IPS-NIHi7 (cell line): ENCODE measurements around the gene RUNX2.

Experiments
- DNase-seq: peaks from one replicate; pipeline ENCODE4 v3.0.0; 2012; ENCODE audit warnings: mixed read lengths; ENCODE audit errors: extremely low spot score

Gene RUNX2

DNA sequence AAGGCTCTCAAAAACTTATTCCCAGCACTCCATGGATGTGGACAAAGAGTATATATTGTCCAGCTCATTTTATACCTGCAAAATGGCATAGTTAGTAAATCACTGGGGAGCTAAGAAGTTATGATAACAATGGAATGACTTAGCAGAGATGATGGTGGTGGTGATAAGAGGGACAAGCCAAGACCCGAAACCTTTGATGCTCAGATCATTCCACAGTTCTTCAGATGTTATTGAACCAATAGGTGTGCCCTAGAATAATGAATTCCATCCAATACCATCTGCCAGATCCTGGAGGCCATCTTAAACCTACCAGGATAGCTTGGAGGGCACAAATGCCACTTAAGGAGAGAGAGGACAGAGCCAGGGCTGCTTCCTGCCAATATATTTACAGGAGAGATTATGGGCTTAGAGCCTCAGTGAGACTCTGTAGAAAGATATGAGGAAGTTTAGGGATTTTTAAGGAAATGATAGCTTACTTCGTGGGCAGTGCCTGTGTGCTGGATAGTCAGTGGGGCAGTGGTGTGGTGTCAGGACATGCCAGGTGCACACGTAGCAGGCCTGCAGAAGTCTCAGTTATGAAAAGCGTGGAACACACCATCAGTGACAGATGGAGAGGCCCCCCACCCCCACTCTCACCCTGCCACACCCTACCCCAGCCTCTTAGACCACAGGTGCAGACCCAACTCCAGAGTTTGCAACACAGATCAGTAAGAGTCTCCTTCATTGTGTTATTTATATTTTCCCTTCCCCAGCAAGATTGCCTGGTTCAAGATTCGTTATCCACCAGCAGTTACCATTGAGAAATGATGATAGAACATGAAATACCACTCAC, 259.3 kb downstream of the RUNX2 start:
- no peak for DNase-seq

DNA sequence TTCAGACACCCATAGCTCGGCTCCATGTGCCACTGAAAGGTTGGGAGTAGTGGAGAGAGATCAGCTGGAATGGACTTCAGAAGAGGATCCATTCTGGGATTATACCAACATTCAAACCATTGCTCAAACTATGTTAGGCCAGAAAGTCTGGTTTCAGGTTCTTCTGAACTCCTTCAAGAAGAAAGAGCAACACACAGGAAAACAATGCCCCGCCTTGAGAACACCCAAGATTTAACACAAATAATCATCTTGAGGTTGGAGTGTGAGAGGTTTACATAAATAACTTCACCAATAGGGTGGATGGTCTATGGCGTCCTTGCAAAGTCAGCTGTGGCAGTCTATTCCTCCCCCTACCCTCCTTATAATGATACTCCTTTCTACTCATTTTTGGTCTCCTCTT, 261.2 kb downstream of the RUNX2 start:
- DNase-seq = no peak

DNA sequence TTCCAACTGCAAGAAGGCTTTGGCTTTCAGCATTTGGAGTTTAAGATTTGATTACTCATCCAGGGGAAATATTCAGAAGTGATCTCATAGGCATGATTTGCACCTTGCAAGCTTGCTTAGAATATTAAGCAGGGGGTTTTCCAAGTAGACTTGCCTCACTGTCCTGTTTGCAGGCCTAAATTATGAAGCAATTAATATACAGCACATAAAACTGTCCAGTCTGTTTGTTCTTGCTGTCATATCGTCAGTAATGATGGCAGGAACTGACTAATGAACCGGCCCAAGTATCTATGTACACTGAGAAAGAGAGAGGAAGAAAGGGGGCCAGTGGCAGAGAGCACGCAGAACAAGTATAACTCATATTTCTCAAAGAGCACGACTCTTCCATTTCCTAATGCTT, 262.1 kb downstream of the RUNX2 start:
- DNase-seq = no peak

DNA sequence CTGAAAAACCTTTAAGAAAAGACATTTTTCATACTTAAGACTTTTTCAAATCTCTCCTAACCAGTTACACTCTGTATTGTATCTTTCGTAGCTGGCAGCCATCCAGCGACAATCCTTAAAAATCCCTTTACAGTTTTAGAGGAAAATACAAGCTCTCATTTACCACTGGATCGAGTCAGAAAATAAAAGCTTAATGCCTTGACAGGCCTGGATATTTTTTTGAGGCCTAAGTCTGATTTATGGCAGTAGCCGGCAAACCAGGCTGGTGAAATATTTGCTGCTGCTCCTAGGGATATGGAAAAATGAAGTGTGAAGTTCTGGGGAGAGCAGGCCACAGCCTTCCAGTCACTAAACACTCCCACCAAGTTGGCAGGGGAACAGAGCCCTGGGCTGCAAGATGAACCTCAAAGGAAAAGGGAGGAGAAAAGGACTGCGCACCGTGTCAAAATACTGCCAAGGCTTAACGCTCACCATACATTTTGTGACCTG, 262.6 kb downstream of the RUNX2 start:
- no peak for DNase-seq

DNA sequence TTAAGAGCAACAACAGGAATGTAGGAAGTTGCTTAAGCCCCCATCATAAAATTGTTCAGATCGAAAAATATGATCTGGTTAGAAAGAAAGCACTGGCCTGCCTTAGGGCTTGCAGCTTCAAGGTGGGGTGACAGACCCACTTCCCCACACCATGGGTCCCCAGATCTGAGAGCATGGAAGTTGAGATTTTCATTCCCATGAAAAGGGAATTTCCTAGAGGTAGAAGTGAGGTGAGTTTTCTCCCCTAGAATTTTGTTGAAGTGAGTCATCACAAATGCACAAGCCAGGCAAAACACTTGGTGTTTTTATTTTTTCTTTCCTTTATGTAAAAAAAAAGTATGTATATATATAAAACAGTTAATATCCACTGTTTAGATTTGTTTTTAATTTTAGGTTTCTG, 263.2 kb downstream of the RUNX2 start:
- DNase-seq = no peak

DNA sequence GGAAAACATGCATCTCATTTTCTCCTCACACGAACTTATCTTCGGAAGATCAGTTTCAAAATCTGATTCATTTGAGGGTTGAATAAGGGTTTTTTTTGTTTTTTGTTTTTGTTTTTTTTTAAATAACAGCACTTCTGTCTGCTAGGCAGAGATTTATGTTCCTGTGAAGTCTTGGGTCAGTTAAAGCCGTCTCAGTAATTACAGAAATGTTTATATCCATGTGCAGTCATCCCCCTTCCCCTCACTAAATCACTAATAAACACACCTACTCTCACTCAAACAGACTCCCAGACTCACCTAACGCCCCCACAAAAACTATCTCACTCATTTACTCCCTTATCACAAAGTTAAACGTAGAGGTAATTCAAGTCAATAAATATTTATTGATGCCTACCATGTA, 263.8 kb downstream of the RUNX2 start:
- DNase-seq = no peak

DNA sequence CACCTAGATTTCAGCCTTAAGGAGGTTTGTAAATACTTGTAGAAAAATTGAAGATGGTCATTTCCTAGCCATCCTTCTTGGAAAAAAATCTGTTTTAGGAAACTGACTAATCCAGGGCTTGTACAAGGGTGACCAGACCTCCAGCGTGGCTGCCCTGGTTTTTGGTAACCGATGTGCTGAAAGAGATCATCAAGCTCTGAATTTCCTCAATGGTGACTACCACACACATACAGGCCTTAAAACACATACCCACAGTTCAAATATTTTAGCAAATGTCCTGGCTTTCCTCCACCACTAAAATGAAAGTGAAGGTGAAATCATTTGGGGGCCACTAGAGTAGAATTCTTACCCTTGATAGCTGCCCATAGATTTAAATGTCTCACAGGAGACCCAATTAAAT, 264.9 kb downstream of the RUNX2 start:
- DNase-seq = no peak

DNA sequence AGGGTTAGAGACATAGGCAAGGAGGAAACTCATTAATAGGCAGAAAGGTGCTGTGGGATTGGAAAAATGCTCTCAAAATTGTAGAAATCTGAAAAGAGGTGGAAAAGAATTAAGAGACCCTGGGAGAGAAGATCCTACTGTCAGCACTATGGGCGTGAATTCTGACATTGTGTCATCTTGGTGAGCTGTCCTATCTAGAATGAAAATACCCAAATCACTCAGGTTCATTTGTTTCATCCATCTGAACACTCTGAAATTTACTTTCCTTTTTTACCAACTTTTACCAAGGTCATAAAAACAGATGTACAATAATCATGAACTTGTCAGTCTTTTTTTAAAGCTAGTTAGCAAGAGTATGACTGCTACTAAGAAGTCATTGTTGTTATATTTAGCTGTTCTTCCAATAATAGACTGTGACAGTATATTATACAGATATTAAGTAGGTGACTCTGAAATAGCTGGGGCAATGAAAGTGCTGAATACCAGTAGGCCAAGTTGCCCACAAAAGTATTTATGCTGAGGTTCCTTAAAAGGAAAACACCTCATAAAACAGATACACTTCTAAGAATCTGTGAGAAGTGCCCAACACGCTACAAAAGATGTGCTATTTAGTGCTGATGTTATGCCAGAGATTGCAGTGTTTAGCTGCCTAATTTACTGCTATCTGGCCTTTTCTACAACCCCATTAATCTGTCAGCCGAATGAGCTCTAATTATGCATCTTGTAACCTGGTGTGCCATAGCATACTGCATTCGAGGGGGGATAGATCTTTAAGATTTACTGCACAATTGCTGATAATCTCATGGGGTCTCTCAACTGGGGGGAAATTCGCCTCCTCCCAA, 267.1 kb downstream of the RUNX2 start:
- no peak for DNase-seq

DNA sequence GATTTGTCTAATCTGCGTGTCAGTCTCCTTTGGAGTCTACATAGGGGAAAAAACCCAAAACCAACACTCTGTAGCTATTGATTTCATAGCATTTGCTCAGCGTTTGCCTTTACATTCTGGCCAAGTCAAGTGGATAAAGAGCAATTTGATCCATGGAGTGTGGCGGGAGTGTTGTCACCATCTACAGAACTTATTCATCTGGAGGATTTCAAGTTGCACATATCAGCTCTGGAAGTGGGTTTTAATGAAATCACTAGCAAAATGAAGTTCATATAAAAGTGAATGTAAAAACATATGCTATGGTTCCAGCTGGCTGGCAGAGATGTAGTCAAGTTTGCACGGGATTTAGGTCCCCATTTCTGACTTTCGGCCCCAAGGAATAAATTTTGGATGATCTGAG, 269.3 kb downstream of the RUNX2 start:
- DNase-seq = no peak

DNA sequence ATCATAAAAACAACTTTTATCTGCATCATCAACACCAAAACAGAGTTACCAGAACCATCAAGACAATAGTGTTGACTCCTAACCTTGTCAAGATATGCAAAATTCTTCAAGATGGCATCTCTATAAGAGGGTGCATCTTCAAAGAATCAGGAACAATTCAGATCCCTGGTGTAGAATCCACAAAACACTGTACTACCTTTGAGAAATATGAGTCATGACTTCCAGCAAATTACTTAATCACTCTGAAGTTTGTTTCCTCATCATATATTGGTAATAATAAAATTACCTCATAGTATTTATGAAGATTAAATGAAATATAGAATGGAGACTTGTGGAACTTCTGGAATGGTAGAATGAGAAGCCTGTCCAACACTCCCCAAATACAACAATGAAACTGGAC, 270.9 kb downstream of the RUNX2 start:
- DNase-seq = no peak

DNA sequence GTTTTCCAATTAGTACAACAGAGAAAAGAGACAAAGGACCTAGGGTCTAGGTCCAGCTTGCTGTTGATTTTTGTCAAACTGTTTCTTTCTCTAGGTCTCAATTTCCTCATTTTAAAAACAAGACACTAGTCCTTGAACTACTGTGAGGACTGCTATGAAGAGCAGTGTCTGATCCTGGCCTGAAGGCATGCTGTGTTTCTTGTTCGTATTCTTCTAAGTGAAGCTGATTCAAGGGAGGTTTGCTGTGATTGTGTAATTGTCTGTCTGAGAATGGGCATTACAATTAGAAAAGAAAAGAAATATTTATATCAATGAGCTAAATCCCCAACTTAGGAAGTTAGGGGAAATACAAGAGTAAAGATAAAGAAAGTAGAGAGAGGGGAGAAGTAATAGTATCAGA, 277.8 kb downstream of the RUNX2 start:
- no peak for DNase-seq

DNA sequence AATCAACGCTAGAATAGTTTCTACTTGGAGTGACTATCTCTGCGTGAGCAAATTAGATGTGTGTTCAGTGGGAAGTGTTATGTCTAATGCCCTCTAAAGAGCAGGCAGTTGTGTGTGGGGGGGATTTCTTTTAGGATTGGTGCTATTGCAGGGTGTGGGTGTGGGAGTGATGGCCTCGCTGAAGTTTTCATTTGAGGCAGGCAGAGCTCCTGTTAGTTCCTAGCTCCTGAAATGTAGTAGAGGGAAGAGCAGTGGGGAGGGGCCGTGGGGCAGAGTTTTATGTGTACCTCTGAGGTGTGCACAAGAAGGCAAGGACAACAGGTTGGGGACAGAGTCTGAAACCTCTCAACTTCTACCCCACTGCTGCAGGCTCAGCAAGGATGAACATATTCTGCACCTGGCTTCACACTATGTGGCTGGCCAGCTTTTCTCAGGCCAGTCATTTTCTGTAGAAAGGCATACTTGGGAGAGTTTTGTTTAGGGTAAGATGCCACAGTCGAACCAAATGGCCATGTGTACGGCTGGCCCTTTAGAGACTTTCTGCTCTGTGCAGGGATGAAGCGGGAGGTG, 278.8 kb downstream of the RUNX2 start:
- DNase-seq = no peak

DNA sequence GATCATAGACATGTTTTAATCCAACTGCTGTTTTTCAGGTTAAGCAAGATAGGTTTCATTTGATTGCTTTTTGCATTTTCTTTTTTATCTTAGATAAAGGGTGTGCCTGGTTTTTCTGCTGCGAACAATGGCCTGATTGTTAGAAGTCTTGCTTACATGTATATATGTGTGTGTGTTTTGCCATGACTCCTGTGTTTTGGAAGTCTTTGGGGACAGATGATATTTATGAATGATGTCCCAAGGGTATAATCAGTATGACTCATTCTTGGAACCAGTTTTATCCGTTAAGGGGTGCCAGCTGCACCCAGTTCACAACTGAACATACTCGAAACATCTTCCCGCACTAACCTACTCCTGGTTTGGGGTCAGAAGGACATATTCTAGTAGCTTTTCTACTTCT, 279.7 kb downstream of the RUNX2 start:
- no peak for DNase-seq

DNA sequence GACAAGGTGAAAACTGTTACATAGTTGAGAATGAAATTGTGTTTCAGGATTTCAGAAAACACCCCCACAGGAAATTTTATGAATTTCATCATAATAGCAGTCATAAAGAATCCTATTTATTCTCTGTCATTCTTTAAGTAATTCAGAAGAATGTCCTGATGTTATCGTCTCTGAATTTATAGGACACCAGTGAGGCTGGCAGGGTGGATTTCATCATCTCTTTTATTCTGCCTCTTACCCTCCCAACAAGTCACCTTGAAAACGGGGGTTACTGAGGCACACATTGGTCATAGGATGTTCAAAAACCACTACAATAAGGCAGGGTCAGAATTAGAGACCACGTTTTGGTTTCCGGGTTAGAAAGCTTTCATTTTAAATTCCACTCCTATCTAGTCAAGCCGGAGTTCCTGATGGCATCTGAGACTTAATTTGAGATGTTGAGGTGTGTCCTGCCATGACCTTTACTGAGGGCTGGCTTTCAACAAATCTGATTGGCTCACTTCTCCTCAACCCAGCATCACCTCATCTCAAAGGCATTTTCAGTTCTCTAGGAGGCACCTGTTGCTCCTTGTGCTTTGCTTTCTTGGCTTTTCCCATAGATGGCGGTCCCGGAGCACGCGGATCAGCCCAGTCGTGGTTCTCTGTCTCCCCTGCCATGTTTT, 280.3 kb downstream of the RUNX2 start:
- peak; percentile 22 for DNase-seq

DNA sequence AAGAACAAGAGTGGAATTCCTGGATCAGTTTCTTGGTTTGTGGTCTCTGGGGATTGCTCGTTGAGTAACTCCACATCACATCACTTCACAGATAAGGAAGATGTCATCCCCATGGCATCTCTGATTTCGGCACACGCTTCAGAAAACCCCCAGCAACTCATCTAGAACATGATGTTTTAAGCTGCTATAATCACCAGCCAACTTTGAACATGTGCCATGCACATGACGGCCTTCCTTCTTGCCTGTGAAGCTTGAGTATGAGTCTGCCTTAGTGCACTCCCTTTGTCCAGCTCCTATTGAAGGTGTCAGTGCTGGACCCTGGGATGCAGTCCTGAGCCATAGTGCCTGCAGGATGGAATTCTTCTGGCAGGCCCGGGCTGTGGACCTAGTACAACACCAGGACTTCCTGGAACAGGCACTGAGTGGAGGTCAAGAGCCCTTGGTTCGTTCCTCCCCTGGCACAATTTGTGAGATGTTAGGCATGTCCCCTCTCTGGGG, 281.1 kb downstream of the RUNX2 start:
- DNase-seq = no peak

DNA sequence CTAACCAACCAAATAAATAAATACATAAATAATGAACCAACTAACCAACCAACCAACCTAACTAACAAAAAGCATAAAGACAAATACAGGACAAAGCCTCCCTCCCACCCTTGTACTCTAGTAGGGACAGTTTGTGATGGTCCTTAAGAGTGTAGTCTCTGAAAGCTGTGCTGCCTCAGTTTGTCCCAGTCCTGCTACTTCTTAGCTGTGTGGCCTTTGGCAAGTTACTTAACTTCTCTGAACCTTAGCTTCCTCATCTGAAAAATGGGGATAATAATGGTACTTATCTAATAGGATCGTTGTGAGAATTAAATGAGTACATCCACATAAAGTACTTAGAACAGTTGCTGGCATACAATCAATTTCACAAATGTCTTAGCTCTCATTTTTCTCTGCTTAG, 282.2 kb downstream of the RUNX2 start:
- no peak for DNase-seq

DNA sequence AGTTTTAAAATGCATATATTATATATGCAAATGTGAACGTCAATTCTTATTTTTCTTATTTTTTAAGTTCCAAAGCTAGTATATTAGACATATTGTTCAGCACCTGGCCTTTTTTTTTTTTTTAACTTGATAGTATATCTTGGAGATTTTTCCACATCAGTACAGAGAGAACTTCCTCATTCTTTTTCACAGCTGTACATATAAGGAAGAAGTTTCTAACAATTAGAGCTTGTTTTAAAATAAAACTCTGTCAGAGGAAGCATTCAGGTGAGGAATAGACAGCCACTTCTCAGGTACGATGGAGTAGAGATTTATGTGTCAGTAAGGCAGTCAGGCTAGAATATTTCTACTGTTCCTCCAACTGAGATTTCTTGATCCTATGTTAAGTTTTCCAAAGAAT, 282.7 kb downstream of the RUNX2 start:
- DNase-seq = no peak

DNA sequence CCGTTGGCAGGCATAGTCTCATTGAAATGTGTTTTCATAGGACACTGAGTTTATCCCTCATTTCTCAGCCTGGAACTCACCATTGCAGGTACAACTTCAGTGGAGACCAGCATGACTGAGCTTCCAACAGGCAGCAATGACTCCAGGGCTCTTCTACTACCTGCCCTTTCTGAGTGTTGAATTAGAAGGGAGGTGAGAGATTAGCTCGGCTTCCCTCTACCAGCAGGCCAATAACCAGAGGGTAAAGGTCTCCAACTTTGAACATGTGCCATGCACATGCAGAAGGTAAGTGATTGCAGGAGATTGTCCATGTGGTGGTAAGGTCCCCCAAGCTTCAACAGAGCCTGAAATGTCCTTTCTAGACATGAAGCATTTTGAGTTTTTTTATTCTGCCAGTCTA, 283.4 kb downstream of the RUNX2 start:
- no peak for DNase-seq

DNA sequence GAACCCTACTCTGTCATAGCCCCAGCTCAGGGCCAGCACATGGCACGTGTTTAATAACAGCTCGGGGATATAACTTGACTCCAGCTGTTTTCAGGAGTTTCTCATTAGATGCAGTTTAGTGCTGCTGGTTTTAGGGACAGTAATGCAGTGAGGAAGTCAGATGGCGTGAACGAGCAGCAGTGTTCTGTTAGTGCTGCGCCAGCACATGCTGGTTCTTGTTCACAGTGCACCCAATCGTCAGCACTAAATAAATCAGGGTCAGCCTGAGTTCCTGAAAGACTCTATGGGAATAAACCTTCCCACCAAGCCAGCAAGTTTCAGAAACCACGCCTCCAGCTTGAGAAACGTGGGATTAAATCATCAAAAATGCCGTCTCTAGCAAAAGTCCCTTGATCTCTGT, 285.5 kb downstream of the RUNX2 start:
- no peak for DNase-seq

DNA sequence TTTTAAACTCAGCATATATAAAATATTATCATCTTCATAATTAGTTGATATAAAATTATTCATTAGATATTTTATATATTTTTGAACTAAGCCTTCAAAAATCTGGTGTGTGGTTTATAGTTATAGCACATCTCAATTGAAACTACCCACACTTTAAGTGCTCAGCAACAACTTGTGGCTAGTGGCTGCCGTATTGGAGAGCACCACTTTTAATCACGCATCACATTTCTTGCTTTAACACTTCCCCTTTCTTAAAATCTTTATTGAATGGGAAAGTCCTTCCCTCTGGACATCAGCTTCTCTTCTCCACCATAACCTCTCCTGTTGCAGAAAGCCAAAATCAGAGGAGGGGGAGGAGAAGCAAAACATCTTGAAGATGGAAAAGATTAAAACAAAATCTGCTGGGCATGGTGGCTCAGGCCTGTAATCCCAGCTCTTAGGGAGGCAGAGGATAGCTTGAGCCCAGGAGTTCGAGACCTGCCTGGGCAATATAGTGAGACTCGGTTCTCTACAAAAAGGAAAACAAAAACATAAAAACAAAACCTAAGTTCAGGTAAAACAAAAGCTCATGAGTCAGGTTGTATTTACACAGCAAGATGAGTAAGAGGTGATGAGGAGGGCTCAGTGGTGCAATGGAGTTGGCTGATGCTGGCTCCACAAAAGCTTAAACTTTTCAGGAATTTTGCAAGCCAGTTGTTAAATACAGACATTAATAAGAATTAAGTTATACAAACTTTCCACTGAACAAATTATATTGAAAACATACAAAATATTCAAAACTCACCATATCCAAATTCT, 286.6 kb downstream of the RUNX2 start:
- DNase-seq = no peak

DNA sequence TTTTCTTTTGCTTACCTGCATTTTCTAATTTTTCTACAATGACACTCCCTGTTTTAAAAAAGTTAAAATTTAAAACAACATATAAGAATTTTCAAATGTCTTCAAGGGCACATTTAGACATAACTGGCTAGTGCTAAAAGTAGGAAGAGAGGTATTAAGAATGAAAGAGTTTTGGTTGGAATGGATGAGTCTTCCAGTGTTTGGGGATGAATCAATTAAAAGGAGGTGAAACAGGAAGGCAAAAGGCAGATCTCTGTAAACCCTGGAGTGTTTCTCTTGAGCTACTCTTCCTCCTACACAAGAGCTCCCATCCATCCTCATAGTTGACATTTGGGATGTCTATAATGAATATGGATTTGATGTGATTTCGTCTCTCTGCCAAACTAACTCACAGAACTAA, 288.1 kb downstream of the RUNX2 start:
- no peak for DNase-seq
